Posterior vena cava (tissue), 2 donors: ENCODE measurements around the gene AZI2. TPM values are rescaled to one million over a fixed set of nuclear protein-coding genes. Genes with fewer than 3 reads are reported as not detected.
A peak's percentile ranks its signal among the peaks of the same experiment; 100 is the strongest.

ENCODE experiments used
- DNase-seq: peaks from one replicate; pipeline ENCODE4 v3.0.0-alpha.2; 2020; ENCODE audit warnings: low spot score
- intact Hi-C, 2 donors: fragments of 100-400 bp; cut with DNase I; formaldehyde crosslinking; loops; one replicate each; pipeline versions ENCODE4 v1.14.1 to v1.14.2; 2022 to 2023
- long read RNA-seq, 2 donors: library from polyadenylated mRNA; unstranded; transcript quantifications; one replicate each; pipeline ENCODE4 v2.0.0, GENCODE V29; 2020 to 2021
- total RNA-seq, 2 donors: library from RNA; stranded (reverse); fragmentation: NEBNext Ultra II Directional; extraction: Animal tissue kit (Norgen Biotek cat#: 25700); gene quantifications; one replicate each; pipeline ENCODE4 v1.2.1, GENCODE V29; 2021
- donor health status: DM: yes; HTN: yes; CAD: no.
- donor health status: DM: yes; HTN: yes; CAD: no.

AZI2 gene
- 10 to 100 TPM; 71.0 to 75.0 TPM for total RNA-seq
- long read RNA-seq, donor 1, full-length matches to known transcripts: 22 of 30 reads
- long read RNA-seq, donor 1, partial matches to known transcripts: 2 of 30 reads
- long read RNA-seq, donor 1, other reads (novel, unspliced or antisense): 6 of 30 reads
- long read RNA-seq, donor 2, full-length matches to known transcripts: 117 of 134 reads
- long read RNA-seq, donor 2, partial matches to known transcripts: 8 of 134 reads
- long read RNA-seq, donor 2, other reads (novel, unspliced or antisense): 9 of 134 reads

- intact Hi-C loops: no loop called here
- peak; percentile 99 for DNase-seq
Observed at GRCh38 chr3:28348629-28349468, at the start of gene AZI2, which contains the start of gene ZCWPW2. TSS of gene AZI2 (minus strand) at chr3:28348824. CDS start at chr3:28340617, 8,207 bp downstream. TSS of gene ZCWPW2 (plus strand) at chr3:28348721. CDS start at chr3:28413069, 64,348 bp downstream.

- DNase-seq: no peak
- intact Hi-C loops: no loop called here
Observed at GRCh38 chr3:28388978-28389377, 40.4 kb upstream of the AZI2 start.

GRCh38 chr3:28386049-28386448, 37.4 kb upstream of the AZI2 start:
- intact Hi-C loops: no loop called here
- no peak for DNase-seq

GRCh38 chr3:28376424-28376823, 27.8 kb upstream of the AZI2 start:
- DNase-seq: no peak
- intact Hi-C loops: no loop called here

GRCh38 chr3:28349469-28350000, 911 bp upstream of the AZI2 start:
- DNase-seq: no peak
- intact Hi-C loops: no loop called here

GRCh38 chr3:28348265-28348628, 377 bp downstream of the AZI2 start:
- DNase-seq: no peak
- intact Hi-C loops: no loop called here

GRCh38 chr3:28347374-28348264, 1.0 kb downstream of the AZI2 start:
- no peak for DNase-seq
- intact Hi-C loops: no loop called here

- intact Hi-C loops: no loop called here
- no peak for DNase-seq
Observed at GRCh38 chr3:28345690-28346089, 2.9 kb downstream of the AZI2 start.

GRCh38 chr3:28343144-28343543, 5.5 kb downstream of the AZI2 start:
- intact Hi-C loops: no loop called here

GRCh38 chr3:28337230-28337629, 11.4 kb downstream of the AZI2 start:
- intact Hi-C loops: no loop called here

More at GRCh38 chr3:28343144-28343543, 5.5 kb downstream of the AZI2 start:
- DNase-seq: no peak

GRCh38 chr3:28335246-28335645, 13.4 kb downstream of the AZI2 start:
- no peak for DNase-seq
- intact Hi-C loops: no loop called here

More at GRCh38 chr3:28337230-28337629, 11.4 kb downstream of the AZI2 start:
- DNase-seq: no peak

- no peak for DNase-seq
- intact Hi-C loops: no loop called here
Observed at GRCh38 chr3:28334552-28334951, 14.1 kb downstream of the AZI2 start.

GRCh38 chr3:28328188-28329151, 20.2 kb downstream of the AZI2 start:
- intact Hi-C loops: no loop called here
- no peak for DNase-seq

GRCh38 chr3:28326458-28326926, 22.1 kb downstream of the AZI2 start:
- no peak for DNase-seq
- intact Hi-C loops: no loop called here

- intact Hi-C loops: no loop called here
Observed at GRCh38 chr3:28322464-28322863, 26.2 kb downstream of the AZI2 start.

GRCh38 chr3:28320981-28321380, 27.6 kb downstream of the AZI2 start:
- DNase-seq: no peak
- intact Hi-C loops: no loop called here

More at GRCh38 chr3:28322464-28322863, 26.2 kb downstream of the AZI2 start:
- DNase-seq: no peak

- intact Hi-C loops: no loop called here
- no peak for DNase-seq
Observed at GRCh38 chr3:28317438-28318022, 31.1 kb downstream of the AZI2 start.

GRCh38 chr3:28316226-28316625, 32.4 kb downstream of the AZI2 start:
- intact Hi-C loops: no loop called here
- no peak for DNase-seq
